Coronary artery (tissue), 2 donors: ENCODE data around the gene CLPTM1L.
"Not testable (repeated sequence)": the region's sequence is repeated elsewhere in the genome, so short reads cannot be mapped to it uniquely, and the experiment has no call there.

ENCODE experiments used
- DNase-seq: peaks from one replicate; pipeline ENCODE4 v3.0.0-alpha.2; 2017; ENCODE audit warnings: low spot score
- H3K27ac ChIP-seq, 2 donors: fragments of 200-600 bp; sonication (generic); one replicate each; pipeline ENCODE4 v1.5.1; 2016 to 2019
- H3K4me3 ChIP-seq: fragments of 200-600 bp; sonication (generic); 2 replicates; pipeline ENCODE4 v1.5.1; 2016; ENCODE audit warnings: mild to moderate bottlenecking, moderate library complexity
- TF ChIP-seq, protein P1 (sequence below): fragments of 200-600 bp; sonication (generic); IDR thresholded peaks from one replicate; pipeline ENCODE4 v1.5.1; 2019; ENCODE audit warnings: antibody characterized with exemption

Gene CLPTM1L

DNA sequence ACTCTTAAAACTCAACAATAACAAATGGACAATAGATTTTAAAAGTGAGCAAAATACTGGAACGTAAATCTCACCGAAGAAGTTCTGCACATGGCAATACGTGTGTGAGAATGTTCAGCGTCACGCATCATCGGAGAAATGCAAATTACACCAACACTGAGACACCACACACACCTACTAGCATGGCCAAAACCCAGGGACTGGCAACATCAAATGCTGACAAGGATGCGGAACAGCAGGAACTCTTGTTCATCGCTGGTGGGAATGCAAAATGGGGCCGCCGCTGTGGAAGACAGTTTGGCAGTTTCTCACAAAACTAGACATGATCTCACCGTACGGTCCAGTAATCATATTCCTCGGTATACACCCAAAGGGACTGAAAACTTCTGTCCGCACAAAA lies 21.6 kb upstream of the CLPTM1L start:
- no peak overlapping the region for H3K4me3 ChIP-seq
- DNase-seq: no peak
- TF ChIP-seq, protein P1, sequence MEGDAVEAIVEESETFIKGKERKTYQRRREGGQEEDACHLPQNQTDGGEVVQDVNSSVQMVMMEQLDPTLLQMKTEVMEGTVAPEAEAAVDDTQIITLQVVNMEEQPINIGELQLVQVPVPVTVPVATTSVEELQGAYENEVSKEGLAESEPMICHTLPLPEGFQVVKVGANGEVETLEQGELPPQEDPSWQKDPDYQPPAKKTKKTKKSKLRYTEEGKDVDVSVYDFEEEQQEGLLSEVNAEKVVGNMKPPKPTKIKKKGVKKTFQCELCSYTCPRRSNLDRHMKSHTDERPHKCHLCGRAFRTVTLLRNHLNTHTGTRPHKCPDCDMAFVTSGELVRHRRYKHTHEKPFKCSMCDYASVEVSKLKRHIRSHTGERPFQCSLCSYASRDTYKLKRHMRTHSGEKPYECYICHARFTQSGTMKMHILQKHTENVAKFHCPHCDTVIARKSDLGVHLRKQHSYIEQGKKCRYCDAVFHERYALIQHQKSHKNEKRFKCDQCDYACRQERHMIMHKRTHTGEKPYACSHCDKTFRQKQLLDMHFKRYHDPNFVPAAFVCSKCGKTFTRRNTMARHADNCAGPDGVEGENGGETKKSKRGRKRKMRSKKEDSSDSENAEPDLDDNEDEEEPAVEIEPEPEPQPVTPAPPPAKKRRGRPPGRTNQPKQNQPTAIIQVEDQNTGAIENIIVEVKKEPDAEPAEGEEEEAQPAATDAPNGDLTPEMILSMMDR: no peak
- no peak overlapping the region for H3K27ac ChIP-seq

GRCh38 chr5:1364211-1364610 lies 19.3 kb upstream of the CLPTM1L start:
- Histone ChIP-seq H3K4me3 (no peak overlapping the region), H3K27ac (no peak overlapping the region)
- DNase-seq: no peak
- TF ChIP-seq, protein P1: no peak

- TF ChIP-seq, protein P1: no peak
- Histone ChIP-seq H3K27ac (no peak overlapping the region), H3K4me3 (no peak overlapping the region)
- no peak for DNase-seq
Measured at GRCh38 chr5:1363581-1363980, 18.7 kb upstream of the CLPTM1L start.

GRCh38 chr5:1363160-1363559 lies 18.3 kb upstream of the CLPTM1L start:
- Histone ChIP-seq H3K27ac (no peak overlapping the region), H3K4me3 (no peak overlapping the region)
- TF ChIP-seq, protein P1: no peak
- DNase-seq: no peak

DNA sequence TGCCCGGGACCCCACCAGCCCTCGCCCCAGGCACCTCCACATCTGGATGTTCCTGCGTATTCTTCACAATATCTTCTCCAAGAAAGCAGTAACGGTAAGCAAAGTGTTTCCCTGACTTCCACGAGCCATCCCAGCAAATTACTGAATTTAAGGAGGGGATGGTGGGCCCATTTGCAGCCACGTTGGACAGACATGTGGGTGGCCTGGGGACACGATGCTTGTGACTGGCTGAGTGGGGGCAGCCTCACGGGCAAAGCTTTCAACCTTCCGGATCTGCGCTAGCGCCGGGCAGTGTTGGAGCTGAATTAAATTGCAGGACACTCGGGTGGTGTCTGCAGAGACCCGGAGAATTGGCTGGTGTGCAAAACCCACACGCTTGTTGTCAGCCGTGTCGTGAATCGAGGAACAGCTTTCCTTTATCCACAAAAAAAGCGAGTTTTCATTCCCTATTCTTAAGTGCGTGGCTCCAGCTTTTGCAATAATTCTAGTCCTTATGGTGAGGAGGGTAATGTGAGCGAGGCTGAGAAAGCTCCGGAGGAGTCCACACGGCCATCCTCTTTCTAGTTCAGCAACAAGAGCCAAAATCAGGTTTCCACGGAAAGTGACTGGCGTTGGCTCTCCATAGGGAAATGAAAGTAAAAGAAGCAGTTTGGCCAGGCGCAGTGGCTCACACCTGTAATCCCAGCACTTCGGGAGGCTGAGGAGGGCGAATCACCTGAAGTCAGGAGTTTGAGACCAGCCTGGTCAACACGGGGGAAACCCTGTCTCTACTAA lies 17.5 kb upstream of the CLPTM1L start:
- Histone ChIP-seq H3K27ac (no peak overlapping the region), H3K4me3 (no peak overlapping the region)
- TF ChIP-seq, protein P1: no peak
- DNase-seq: no peak

DNA sequence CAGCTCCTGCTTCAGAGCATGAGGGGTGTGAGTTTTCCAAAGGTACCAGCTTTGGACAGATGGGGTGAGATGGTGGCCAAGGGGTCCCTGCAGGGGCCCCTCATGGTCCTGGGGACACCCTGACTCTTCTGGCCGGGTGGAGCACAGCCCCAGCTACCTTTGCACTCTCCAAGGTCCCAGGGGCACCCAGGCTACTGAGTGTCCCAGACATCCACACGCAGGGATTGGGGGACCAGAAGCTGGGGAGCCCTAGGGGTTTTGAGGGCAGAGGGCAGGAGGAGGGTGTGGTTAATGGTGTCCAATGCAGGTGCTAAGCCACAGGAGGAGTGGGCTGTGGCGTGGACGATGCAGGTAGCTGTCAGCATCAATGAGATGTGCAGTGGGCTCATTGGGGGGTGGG lies 16.0 kb upstream of the CLPTM1L start:
- Histone ChIP-seq H3K27ac (no peak overlapping the region), H3K4me3 (no peak overlapping the region)
- TF ChIP-seq, protein P1: no peak
- DNase-seq: no peak

DNA sequence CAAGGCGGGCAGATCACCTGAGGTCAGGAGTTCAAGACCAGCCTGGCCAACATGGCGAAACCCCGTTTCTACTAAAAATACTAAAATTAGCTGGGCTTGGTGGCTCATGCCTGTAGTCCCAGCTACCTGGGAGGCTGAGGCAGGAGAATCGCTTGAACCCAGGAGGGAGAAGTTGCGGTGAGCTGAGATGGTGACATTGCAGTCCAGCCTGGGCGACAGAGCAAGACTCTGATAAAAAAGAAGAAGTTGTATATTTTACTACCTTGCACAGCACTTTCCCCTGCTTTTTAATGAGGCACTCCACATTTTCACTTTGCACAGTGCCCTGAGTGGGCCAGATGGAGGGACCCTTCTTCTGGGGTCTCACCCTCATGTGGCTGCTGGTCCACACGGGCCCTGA lies 15.5 kb upstream of the CLPTM1L start:
- DNase-seq, H3K4me3 ChIP-seq, H3K27ac ChIP-seq: not testable (repeated sequence)
